B cell (primary cell): ENCODE results near the gene MAN1A2.

ENCODE experiments used
- EZH2 ChIP-seq: IDR thresholded peaks from 2 replicates; pipeline ENCODE4 v1.6.1; 2012; ENCODE audit warnings: borderline replicate concordance, low read depth, mild to moderate bottlenecking, moderate library complexity, low read length; ENCODE audit not compliant: insufficient read depth, poor library complexity, severe bottlenecking
- TF ChIP-seq, protein P1 (sequence below): fragments of 200-600 bp; IDR thresholded peaks from one replicate; pipeline ENCODE4 v1.8.0; 2022; ENCODE audit warnings: antibody characterized with exemption, mild to moderate bottlenecking

DNA sequence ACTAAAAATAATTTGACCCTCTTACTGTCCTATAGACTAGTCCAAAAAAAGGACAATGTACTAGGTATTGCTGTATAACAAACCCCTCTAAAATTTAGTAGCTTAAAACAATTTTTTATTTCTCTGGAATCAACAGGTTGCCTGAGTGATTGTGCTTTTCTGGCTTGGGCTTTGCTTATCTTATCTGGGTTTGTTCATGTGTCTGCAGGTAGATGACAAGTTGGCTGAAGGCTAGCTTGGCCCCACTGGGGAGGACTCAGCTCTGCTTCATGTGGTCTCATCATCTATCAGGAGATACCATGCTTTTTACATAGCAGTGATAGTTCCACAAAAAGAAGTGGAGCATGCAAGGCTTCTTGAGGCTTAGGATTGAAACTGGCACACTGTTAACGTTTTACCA, 114.2 kb downstream of the MAN1A2 start:
- TF ChIP-seq, protein P1, sequence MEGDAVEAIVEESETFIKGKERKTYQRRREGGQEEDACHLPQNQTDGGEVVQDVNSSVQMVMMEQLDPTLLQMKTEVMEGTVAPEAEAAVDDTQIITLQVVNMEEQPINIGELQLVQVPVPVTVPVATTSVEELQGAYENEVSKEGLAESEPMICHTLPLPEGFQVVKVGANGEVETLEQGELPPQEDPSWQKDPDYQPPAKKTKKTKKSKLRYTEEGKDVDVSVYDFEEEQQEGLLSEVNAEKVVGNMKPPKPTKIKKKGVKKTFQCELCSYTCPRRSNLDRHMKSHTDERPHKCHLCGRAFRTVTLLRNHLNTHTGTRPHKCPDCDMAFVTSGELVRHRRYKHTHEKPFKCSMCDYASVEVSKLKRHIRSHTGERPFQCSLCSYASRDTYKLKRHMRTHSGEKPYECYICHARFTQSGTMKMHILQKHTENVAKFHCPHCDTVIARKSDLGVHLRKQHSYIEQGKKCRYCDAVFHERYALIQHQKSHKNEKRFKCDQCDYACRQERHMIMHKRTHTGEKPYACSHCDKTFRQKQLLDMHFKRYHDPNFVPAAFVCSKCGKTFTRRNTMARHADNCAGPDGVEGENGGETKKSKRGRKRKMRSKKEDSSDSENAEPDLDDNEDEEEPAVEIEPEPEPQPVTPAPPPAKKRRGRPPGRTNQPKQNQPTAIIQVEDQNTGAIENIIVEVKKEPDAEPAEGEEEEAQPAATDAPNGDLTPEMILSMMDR, result no peak
- no peak for TF ChIP-seq EZH2
